ENCODE results near the gene WDHD1. TPM values are rescaled to one million over a fixed set of nuclear protein-coding genes. Genes with fewer than 3 reads are reported as not detected.

The WDHD1 gene
- polyA plus RNA-seq, 1 donor (not counting 4 experiments of a cell fraction or from before 2014, with no cell fraction given) = 13.0 TPM

- Histone ChIP-seq H3K79me2 (ENCODE audit: control insufficient read depth, insufficient read depth, low read length) (peaks cover 45% of the 10 kb centered on the region), H3K27ac (ENCODE audit: control insufficient read depth, insufficient read depth, low read length) (peak overlapping the region; percentile 99), H3K4me3 (ENCODE audit: control insufficient read depth in 2 of 3, extremely low read depth in 1 of 3, insufficient read depth in 2 of 3, low read depth in 1 of 3, low read length in 3 of 3) (peak overlapping the region; percentile 20 to 100 (median 97)), H3K4me1 (ENCODE audit: control insufficient read depth, extremely low read depth, insufficient read depth, low read length) (peaks cover 18% of the 10 kb centered on the region), H2AFZ (ENCODE audit: control insufficient read depth, low read length) (peak overlapping the region; percentile 89), H3K9me3 (ENCODE audit: control insufficient read depth, low read depth, low read length) (no peaks in the 10 kb centered on the region), H3K9me1 (ENCODE audit: control insufficient read depth, extremely low read depth, insufficient read depth, low read length) (no peaks in the 10 kb centered on the region), H3K9ac (ENCODE audit: control insufficient read depth, extremely low read depth, insufficient read depth, low read length) (peak overlapping the region; percentile 100), H3K27me3 (ENCODE audit: control insufficient read depth, extremely low read depth, insufficient read depth, low read length) (no peaks in the 10 kb centered on the region), H3K36me3 (ENCODE audit: control insufficient read depth in 2 of 2, extremely low read depth in 1 of 2, insufficient read depth in 2 of 2, low read length in 2 of 2) (peaks cover 0 to 12% of the 10 kb centered on the region in 2 experiments), H4K20me1 (ENCODE audit: control insufficient read depth, extremely low read depth, insufficient read depth, low read length) (peaks cover 5% of the 10 kb centered on the region), H3K4me2 (ENCODE audit: control insufficient read depth, extremely low read depth, insufficient read depth, low read depth, low read length) (peak overlapping the region; percentile 79)
- dilution Hi-C loops (cut with MboI; ENCODE audit: extremely low pct_ligation_motif_present, low sequenced_read_pairs) = no loop called here
- no peak for DNase-seq (ENCODE audit: low read depth, low spot score)
- TF ChIP-seq, protein P1, sequence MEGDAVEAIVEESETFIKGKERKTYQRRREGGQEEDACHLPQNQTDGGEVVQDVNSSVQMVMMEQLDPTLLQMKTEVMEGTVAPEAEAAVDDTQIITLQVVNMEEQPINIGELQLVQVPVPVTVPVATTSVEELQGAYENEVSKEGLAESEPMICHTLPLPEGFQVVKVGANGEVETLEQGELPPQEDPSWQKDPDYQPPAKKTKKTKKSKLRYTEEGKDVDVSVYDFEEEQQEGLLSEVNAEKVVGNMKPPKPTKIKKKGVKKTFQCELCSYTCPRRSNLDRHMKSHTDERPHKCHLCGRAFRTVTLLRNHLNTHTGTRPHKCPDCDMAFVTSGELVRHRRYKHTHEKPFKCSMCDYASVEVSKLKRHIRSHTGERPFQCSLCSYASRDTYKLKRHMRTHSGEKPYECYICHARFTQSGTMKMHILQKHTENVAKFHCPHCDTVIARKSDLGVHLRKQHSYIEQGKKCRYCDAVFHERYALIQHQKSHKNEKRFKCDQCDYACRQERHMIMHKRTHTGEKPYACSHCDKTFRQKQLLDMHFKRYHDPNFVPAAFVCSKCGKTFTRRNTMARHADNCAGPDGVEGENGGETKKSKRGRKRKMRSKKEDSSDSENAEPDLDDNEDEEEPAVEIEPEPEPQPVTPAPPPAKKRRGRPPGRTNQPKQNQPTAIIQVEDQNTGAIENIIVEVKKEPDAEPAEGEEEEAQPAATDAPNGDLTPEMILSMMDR (optimal IDR thresholded peaks at IDR 0.05 in 1 of 3, IDR thresholded peaks at IDR 0.05 in 1 of 3, conservative IDR thresholded peaks at IDR 0.05 in 1 of 3; ENCODE audit: extremely low read depth in 1 of 3, insufficient read depth in 2 of 3, low read length in 3 of 3) = no peak
- TF ChIP-seq EZH2 (IDR thresholded peaks at IDR 0.05; ENCODE audit: low read length) = no peak
- peak; percentile 65 for FAIRE-seq
Observed at GRCh38 chr14:55051165-55051422, 24.2 kb upstream of the WDHD1 start.

DNA sequence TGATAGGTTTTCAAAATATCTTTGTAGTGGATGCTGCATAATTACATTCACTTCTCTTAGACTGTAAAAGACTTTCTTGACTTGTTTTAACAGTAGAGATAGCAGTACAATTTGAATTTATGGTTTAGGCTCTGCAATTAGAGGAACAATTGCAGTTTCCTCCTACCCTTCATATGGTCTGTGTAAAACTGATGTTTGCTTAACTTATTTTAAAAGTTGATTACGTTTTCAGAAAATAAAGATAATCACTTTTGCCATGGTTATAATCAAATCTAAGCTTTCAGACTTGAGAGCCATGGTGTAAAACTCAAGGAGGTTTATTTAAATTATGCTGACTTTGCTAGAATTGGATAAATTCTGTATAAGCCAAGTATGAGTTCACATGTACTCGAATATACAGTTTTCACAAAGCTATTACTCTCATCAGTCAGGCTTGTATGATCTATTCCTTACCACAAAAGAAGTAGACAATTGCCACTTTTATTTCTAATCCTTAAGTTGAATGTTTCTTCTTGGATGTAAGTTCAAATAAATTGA is 22.1 kb upstream of the WDHD1 start:
- DNase-seq (ENCODE audit: low read depth, low spot score) (no peak), FAIRE-seq (no peak)
- Histone ChIP-seq H3K27me3 (ENCODE audit: control insufficient read depth, extremely low read depth, insufficient read depth, low read length) (no peaks in the 10 kb centered on the region), H3K4me3 (ENCODE audit: control insufficient read depth in 2 of 3, extremely low read depth in 1 of 3, insufficient read depth in 2 of 3, low read depth in 1 of 3, low read length in 3 of 3) (no peak overlapping the region), H3K27ac (ENCODE audit: control insufficient read depth, insufficient read depth, low read length) (no peak overlapping the region), H3K79me2 (ENCODE audit: control insufficient read depth, insufficient read depth, low read length) (peaks cover 25% of the 10 kb centered on the region), H3K9me3 (ENCODE audit: control insufficient read depth, low read depth, low read length) (no peaks in the 10 kb centered on the region), H3K36me3 (ENCODE audit: control insufficient read depth in 2 of 2, extremely low read depth in 1 of 2, insufficient read depth in 2 of 2, low read length in 2 of 2) (peaks cover 2 to 5% of the 10 kb centered on the region in 2 experiments), H4K20me1 (ENCODE audit: control insufficient read depth, extremely low read depth, insufficient read depth, low read length) (peaks cover 3% of the 10 kb centered on the region), H3K4me2 (ENCODE audit: control insufficient read depth, extremely low read depth, insufficient read depth, low read depth, low read length) (no peak overlapping the region), H3K9me1 (ENCODE audit: control insufficient read depth, extremely low read depth, insufficient read depth, low read length) (no peaks in the 10 kb centered on the region), H3K9ac (ENCODE audit: control insufficient read depth, extremely low read depth, insufficient read depth, low read length) (no peak overlapping the region), H2AFZ (ENCODE audit: control insufficient read depth, low read length) (no peak overlapping the region), H3K4me1 (ENCODE audit: control insufficient read depth, extremely low read depth, insufficient read depth, low read length) (peaks cover 18% of the 10 kb centered on the region)
- dilution Hi-C loops (cut with MboI; ENCODE audit: extremely low pct_ligation_motif_present, low sequenced_read_pairs) = no loop called here
- no peak for TF ChIP-seq EZH2 (IDR thresholded peaks at IDR 0.05; ENCODE audit: low read length)
- TF ChIP-seq, protein P1 (optimal IDR thresholded peaks at IDR 0.05 in 1 of 3, IDR thresholded peaks at IDR 0.05 in 1 of 3, conservative IDR thresholded peaks at IDR 0.05 in 1 of 3; ENCODE audit: extremely low read depth in 1 of 3, insufficient read depth in 2 of 3, low read length in 3 of 3) = no peak
